Measurements from ENCODE around the gene CD300H.

The CD300H gene

GRCh38 chr17:74536890-74537289 lies 30.4 kb downstream of the CD300H start:
- no peak overlapping the region for H3K27ac ChIP-seq
- TF ChIP-seq ZFX (IDR thresholded peaks at IDR 0.05; ENCODE audit: borderline replicate concordance) (no peak), CTCF (IDR thresholded peaks at IDR 0.05) (no peak)

- TF ChIP-seq ZFX (IDR thresholded peaks at IDR 0.05; ENCODE audit: borderline replicate concordance), result no peak
- no peak for TF ChIP-seq CTCF (IDR thresholded peaks at IDR 0.05)
- no peak overlapping the region for H3K27ac ChIP-seq
Measured at GRCh38 chr17:74532115-74532514, 35.2 kb downstream of the CD300H start.

- TF ChIP-seq CTCF (IDR thresholded peaks at IDR 0.05) (no peak), ZFX (IDR thresholded peaks at IDR 0.05; ENCODE audit: borderline replicate concordance) (no peak)
- no peak within 1 kb of the TSS for H3K27ac ChIP-seq
Measured at GRCh38 chr17:74531231-74531761, 36.0 kb downstream of the CD300H start, which contains the start of gene CD300LB. Gene CD300LB (minus strand): TSS chr17:74531475. CDS start chr17:74531350, 125 bp downstream.

GRCh38 chr17:74530831-74531150 lies 36.5 kb downstream of the CD300H start:
- TF ChIP-seq ZFX (IDR thresholded peaks at IDR 0.05; ENCODE audit: borderline replicate concordance), result no peak
- no peak for TF ChIP-seq CTCF (IDR thresholded peaks at IDR 0.05)
- no peak overlapping the region for H3K27ac ChIP-seq

GRCh38 chr17:74529243-74529642 lies 38.1 kb downstream of the CD300H start:
- no peak overlapping the region for H3K27ac ChIP-seq
- TF ChIP-seq CTCF (IDR thresholded peaks at IDR 0.05) (no peak), ZFX (IDR thresholded peaks at IDR 0.05; ENCODE audit: borderline replicate concordance) (no peak)

GRCh38 chr17:74528491-74529199 lies 38.7 kb downstream of the CD300H start:
- H3K27ac ChIP-seq, result no peak overlapping the region
- TF ChIP-seq ZFX (IDR thresholded peaks at IDR 0.05; ENCODE audit: borderline replicate concordance) (no peak), CTCF (IDR thresholded peaks at IDR 0.05) (no peak)

GRCh38 chr17:74527756-74528155 lies 39.6 kb downstream of the CD300H start:
- H3K27ac ChIP-seq, result no peak overlapping the region

More at GRCh38 chr17:74527756-74528155, 39.6 kb downstream of the CD300H start:
- TF ChIP-seq CTCF (IDR thresholded peaks at IDR 0.05) (no peak), ZFX (IDR thresholded peaks at IDR 0.05; ENCODE audit: borderline replicate concordance) (no peak)
